ENCODE data around the gene TTC7B. TPM values are rescaled to one million over a fixed set of nuclear protein-coding genes. Genes with fewer than 3 reads are reported as not detected.

Gene TTC7B
- total and polyA plus RNA-seq, 2 donors (not counting 3 experiments of a cell fraction or from before 2014, with no cell fraction given): 46.8 to 76.5 TPM

- CTCF ChIA-PET: interaction anchor here (1.4 to 1.7 kb wide), 2 partner anchors 33 to 441 kb away, joined by 3 to 4 read pairs; no protein-coding TSS in a partner anchor
Observed at GRCh38 chr14:90730206-90730766, 85.9 kb downstream of the TTC7B start.

More at GRCh38 chr14:90730206-90730766, 85.9 kb downstream of the TTC7B start:
- peaks cover 0 to 5% of the 10 kb centered on the region in 2 experiments for H3K36me3 ChIP-seq (ENCODE audit: control insufficient read depth in 2 of 2, extremely low read depth in 1 of 2, insufficient read depth in 2 of 2, low read length in 2 of 2)
- intact Hi-C loops (cut with micrococcal nuclease): no loop called here
- no peaks in the 10 kb centered on the region for H3K79me2 ChIP-seq (ENCODE audit: control insufficient read depth, insufficient read depth, low read length)
- no peak overlapping the region for H3K9ac ChIP-seq (replicated peaks; ENCODE audit: extremely low read depth, insufficient read depth, low read length)
- no TSS peak for BruUV-seq (replicated peaks)
- FAIRE-seq (no peak), DNase-seq (ENCODE audit: low read depth, low spot score) (no peak)
- no peaks in the 10 kb centered on the region for H3K9me1 ChIP-seq (replicated peaks; ENCODE audit: control insufficient read depth, extremely low read depth, insufficient read depth, low read length)
- H2AFZ ChIP-seq (ENCODE audit: low read depth, low read length): no peak overlapping the region
- no peak overlapping the region for H3K4me2 ChIP-seq (ENCODE audit: insufficient read depth, low read length)
- H3K4me1 ChIP-seq (ENCODE audit: control insufficient read depth, extremely low read depth, insufficient read depth, low read length): no peaks in the 10 kb centered on the region
- H3K27me3 ChIP-seq (ENCODE audit: control insufficient read depth in 2 of 2, insufficient read depth in 2 of 2, low read length in 2 of 2): no peaks in the 10 kb centered on the region
- no peak for TF ChIP-seq EZH2 (IDR thresholded peaks at IDR 0.05; ENCODE audit: borderline replicate concordance, low read depth, low read length, severe bottlenecking)
- TF ChIP-seq, protein P1, sequence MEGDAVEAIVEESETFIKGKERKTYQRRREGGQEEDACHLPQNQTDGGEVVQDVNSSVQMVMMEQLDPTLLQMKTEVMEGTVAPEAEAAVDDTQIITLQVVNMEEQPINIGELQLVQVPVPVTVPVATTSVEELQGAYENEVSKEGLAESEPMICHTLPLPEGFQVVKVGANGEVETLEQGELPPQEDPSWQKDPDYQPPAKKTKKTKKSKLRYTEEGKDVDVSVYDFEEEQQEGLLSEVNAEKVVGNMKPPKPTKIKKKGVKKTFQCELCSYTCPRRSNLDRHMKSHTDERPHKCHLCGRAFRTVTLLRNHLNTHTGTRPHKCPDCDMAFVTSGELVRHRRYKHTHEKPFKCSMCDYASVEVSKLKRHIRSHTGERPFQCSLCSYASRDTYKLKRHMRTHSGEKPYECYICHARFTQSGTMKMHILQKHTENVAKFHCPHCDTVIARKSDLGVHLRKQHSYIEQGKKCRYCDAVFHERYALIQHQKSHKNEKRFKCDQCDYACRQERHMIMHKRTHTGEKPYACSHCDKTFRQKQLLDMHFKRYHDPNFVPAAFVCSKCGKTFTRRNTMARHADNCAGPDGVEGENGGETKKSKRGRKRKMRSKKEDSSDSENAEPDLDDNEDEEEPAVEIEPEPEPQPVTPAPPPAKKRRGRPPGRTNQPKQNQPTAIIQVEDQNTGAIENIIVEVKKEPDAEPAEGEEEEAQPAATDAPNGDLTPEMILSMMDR (IDR thresholded peaks at IDR 0.05; ENCODE audit: extremely low read depth in 1 of 2, insufficient read depth in 1 of 2, low read depth in 1 of 2, low read length in 2 of 2): no peak
- TF ChIP-seq JUN (IDR thresholded peaks at IDR 0.05; ENCODE audit: borderline replicate concordance, insufficient read depth, insufficient read length, low read depth): no peak
- TF ChIP-seq, protein P2, sequence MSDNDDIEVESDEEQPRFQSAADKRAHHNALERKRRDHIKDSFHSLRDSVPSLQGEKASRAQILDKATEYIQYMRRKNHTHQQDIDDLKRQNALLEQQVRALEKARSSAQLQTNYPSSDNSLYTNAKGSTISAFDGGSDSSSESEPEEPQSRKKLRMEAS (IDR thresholded peaks at IDR 0.05; ENCODE audit: insufficient read depth, insufficient read length): no peak
- H3K9me3 ChIP-seq (replicated peaks; ENCODE audit: control insufficient read depth, insufficient read depth, low read length): no peaks in the 10 kb centered on the region
- POLR2A ChIA-PET: no interaction called here
- no peak overlapping the region for H3K4me3 ChIP-seq (replicated peaks in 1 of 3; ENCODE audit: insufficient read depth in 1 of 3, low read depth in 1 of 3, low read length in 3 of 3)
- H4K20me1 ChIP-seq (replicated peaks; ENCODE audit: control insufficient read depth, extremely low read depth, insufficient read depth, low read length): no peaks in the 10 kb centered on the region
- H3K27ac ChIP-seq (ENCODE audit: insufficient read depth, low read depth, low read length): no peak overlapping the region
- dilution Hi-C loops (cut with MboI; ENCODE audit: extremely low pct_ligation_motif_present, low sequenced_read_pairs): no loop called here

Measured in endothelial cell of umbilical vein (primary cell).